ENCODE results near the gene MRM3.
A peak's percentile ranks its signal among the peaks of the same experiment; 100 is the strongest.
"Not testable (repeated sequence)": the region's sequence is repeated elsewhere in the genome, so short reads cannot be mapped to it uniquely, and the experiment has no call there.

MRM3 gene, protein sequence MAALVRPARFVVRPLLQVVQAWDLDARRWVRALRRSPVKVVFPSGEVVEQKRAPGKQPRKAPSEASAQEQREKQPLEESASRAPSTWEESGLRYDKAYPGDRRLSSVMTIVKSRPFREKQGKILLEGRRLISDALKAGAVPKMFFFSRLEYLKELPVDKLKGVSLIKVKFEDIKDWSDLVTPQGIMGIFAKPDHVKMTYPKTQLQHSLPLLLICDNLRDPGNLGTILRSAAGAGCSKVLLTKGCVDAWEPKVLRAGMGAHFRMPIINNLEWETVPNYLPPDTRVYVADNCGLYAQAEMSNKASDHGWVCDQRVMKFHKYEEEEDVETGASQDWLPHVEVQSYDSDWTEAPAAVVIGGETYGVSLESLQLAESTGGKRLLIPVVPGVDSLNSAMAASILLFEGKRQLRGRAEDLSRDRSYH

DNA sequence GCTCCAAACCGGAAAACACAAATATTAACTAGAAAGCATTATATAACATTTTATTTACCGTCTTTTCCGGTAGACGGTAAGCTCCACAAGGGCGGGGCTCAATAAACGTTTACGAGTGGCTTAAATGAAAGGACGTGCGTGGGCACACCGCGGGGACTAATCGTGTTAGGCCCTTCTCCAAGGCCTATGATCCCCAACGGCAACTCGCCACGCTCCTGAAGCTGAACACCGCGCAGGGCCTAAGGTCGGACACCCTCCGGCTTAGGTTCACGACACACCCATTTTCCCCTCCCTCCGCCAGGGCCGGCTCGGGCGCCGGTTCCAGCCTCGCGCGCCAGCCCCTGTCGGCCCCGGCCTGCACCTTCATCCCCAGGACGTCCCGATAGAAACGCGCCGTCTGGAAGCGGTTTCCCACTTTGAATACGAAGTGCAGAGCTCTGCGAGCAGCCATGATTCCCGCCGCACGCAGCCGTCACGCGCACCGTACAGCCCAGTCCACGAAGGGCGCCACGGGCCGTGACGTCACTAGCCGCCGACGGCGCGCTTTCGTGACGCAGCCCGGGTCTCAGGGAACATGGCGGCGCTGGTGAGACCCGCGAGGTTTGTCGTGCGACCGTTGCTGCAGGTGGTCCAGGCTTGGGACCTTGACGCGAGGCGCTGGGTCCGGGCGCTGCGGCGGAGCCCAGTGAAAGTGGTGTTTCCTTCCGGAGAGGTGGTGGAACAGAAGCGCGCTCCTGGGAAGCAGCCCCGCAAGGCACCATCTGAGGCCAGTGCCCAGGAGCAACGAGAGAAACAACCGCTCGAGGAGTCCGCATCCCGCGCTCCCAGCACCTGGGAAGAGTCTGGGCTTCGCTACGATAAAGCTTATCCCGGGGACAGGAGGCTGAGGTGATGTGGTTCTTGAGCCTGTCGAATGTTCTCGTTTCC lies at the start of gene MRM3, which contains the start of gene GLOD4:
Gene MRM3, plus strand, starts transcription at position 549 of the 927 bp plus-strand sequence. Its CDS starts 26 bp downstream, at position 575.
Gene GLOD4, minus strand, starts transcription at position 476 of the 927 bp plus-strand sequence. Its CDS starts 25 bp downstream, at position 451.
- DNase-seq: no peak

DNA sequence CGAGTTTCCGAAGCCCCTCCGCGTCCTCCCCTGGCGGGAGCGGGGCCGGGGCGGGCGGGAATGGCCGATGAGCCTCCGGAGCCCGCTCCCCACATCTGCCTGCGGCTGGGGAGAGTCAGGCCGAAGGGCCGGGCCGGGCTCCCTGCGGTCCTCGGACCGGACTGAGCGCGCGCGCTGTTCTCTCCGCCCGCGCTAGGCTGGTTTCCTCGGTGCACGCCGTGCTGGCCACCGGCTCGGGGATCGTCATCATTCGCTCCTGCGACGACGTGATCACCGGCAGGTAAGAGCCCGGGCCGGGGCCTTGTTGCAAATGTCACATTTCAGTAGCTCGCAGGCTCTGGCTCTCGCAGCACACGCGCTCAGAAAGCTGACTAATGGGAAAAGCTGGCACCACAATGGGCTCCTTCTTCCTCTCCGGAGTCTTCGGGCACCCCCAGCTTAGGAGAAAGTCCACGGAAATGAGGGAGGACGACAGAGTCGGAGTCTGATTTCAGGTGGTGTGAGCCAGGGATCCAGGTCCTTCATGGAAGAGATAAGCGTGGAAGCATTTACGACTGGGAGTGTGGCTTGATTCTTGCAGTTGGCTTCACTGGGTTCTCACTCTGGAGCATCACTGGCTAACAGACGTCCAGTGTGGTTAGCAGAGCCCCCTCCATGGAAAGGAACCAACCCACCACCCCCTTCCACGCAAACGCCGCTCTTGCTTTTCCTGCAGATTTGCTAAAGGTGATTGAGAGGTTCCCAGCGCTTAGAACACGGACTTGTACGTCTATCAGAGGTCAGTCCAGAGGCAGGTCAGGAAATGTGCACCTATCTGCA lies 49.0 kb upstream of the MRM3 start:
- no peak for DNase-seq

DNA sequence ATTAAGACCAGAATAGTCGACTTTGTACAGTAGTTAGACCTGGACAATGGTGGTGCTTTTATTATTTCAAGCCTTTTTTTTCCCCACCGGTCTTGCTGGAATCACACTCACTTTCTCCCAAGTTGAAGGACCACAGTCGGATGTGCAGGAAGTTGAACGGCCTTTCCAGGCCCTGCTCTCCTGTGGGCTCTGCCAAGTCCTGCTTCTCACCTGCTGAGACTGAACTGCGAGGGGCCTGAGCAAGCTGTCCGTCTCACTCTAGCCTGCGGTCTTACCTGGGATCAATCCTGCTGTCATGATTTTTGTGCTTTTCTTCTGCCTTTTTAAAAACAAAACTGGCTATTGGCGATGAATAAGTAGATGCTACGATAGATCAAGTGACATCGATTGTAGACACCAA lies 48.4 kb upstream of the MRM3 start:
- DNase-seq: no peak

DNA sequence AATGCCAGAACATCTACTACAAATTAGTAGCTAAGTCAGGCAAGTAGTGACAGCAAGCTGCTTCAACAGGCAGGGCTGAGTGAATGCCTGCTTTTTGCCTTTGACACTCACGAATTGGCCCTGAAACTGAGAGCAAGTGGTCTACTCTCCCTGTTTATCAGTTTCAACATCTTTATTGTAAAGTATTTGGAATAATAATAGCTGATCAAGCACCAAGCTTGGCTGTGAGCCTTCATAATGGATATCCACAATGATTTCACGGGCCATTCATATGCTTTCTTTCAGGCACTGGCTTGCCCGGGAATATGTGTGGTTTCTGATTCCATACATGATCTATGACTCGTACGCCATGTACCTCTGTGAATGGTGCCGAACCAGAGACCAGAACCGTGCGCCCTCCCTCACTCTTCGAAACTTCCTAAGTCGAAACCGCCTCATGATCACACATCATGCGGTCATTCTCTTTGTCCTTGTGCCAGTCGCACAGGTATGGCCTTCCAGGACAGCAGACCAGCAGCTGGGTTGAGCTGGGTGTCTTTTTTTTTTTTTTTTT lies 44.5 kb upstream of the MRM3 start:
- no peak for DNase-seq

DNA sequence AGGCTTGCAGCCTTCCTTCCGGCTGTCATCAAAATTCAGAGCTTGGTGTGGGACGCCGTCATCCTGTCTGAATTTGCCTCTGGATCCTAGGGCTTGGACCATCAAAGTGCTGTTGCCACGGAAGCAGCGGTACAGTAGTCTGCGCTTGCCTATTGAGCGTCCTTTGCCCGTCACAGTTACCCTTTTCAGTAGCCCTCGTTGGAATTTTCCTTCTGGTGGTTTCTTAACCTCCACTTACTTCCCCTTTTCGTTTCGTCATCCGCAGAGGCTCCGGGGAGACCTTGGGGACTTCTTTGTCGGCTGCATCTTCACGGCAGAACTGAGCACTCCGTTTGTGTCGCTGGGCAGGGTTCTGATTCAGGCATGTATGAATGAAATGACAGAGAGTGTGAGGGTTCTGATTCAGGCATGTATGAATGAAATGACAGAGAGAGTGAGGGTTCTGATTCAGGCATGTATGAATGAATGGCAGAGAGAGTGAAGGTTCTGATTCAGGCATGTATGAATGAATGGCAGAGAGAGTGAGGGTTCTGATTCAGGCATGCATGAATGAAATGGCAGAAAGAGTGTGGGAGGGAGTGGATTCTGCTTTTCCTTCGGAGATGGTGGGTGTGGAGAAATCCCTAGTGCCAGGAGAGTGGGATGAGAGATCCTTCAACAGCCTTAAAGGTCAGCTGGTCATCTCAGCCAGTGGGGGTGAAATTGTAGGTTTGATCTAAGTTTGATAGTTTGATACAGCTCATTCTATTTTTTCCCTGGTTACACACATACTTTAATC lies 41.7 kb upstream of the MRM3 start:
- DNase-seq: no peak

DNA sequence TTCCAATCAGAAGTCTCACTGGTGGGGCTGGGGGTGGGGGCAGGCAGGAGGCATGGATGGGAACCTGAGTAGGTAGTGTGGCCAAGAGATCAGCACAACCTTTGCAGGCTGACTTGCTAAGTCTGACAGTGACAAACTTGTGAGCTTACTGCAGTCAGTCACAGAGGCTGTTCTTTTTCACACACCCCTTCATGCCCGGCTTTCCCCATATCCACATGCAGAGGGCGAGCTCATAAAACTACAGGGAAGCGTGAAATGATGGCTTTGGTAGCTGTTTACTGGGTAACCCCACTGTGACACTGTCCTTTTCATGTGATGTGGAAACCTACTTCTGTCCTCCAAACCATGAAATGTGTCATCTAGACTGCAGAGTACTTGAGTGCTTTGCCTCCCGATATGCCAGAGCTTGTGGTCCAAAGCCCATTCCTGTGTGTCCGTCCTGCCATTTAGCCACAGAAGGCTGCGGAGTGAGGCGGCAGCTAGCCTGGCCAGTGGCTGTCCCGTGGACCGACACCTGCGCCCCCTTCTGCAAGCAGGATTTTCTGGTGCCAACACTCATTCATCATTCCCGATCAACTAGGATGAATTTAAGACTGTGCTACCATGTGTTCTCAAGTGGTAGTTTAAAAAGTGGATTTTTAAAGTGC lies 39.9 kb upstream of the MRM3 start:
- no peak for DNase-seq

DNA sequence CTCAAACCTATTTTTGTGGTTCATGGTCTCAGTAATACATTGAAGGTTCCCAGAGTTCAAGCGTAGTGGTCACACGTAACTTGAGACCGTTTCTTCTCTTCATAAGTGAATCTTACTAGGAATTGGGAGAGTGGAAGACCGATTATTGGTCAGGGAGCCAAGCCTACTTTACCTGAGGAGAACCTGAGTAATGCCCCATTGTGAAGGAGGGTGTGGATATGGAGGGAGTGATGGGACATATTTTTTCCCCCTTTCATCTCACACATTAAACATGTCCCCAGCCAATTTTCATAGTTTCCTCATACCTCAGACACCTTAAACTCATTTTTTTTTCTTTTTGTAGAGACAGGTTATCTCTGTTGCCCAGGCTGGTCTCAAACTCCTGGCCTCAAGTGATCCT lies 39.0 kb upstream of the MRM3 start:
- no peak for DNase-seq

DNA sequence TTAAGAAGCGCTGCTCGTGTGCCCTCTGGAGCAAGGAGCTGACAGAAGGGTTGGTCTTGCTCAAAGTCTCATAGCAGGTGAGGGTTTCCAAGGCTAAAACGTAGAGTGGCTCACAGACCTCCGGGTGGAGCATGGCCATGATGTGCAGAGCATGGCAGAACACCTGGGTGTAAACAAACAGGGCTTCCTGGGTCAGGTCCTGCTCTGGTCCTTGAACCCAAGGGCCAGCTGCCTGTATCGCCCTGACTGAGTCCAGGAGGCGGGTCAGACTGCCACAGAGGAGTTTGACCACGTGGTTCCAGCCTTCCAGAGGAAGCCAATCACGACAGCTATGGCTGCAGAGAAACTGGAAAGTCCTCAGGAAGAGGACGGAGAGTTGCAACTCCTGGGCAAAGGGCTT lies 37.2 kb upstream of the MRM3 start:
- no peak for DNase-seq

DNA sequence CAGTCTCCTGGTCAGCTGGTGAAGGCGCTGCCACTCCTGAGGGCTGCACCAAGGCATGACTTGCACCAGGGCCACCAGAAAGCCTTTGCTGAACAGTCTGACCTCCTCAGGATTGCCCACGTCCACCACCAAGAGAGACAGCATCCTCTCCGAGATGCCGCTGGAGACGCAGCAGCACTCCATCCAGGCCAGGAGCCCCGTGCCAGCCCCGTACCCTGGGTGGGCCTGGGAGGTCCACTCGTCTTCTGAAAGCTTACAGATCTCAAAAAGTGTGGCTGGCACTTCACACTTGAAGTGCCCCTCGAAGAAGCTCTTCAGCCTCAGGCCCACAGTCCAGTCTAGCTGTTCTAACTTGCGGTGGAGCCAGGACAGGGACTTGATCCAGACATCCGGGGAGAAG lies 36.7 kb upstream of the MRM3 start:
- DNase-seq: no peak

DNA sequence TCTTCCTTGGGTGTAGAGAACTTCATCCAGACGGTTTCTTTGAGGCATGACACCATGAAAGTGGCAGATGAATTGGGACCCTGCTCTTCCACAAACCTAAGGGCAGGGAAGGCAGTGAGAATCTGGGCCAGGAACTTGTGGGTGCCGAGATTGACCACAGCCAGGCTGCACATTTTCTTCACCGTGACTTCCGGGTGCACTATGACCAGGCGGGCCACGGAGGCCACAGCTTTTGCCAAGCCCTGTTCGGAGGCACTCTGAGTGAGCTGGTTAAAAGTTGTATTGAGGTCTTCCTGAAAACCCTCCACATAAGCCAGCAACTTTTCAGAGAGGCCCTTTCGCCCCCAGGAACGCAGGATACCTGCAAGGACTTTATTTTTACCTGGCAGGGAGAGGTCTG lies 36.0 kb upstream of the MRM3 start:
- DNase-seq: no peak

DNA sequence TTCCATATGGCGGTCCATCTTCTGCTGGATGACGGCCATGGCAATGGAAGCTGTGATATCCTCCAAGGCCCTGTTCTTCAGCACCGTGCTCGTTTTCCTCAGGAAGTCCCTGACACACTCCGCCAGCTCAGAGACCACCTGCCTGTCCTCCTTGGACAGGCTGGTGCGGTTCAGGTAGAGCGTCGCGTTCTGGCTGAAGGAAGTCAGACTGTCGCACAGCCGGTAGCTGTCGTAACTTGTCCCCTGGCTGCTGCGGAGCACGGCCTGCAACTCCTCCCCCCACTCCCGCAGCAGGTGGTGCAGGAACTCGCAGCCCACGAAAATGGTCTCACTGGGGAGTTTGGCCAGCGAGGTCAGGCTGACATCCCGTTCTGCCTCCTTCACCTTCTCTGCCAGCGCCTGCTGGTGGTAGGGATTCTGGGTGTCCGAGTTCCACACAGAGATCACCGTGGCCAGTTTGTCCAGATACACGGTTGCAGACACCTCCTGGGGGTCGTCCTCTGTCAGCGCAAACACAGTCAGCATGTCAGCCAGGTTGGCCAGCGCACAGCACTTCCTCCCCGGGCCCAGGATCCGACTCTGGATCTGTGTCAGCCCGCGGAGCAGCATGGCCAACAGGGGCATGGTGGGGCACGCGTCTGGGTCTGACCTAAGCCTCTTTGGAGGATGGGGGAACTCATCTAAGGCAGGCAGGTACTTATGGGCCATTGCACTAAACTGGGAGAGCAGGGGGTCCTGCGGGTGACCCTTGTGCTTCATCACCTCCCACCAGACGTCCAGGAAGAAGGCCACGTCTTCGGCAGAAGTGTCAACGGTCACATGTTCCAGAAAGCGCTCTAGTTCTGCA lies 35.1 kb upstream of the MRM3 start:
- no peak for DNase-seq

DNA sequence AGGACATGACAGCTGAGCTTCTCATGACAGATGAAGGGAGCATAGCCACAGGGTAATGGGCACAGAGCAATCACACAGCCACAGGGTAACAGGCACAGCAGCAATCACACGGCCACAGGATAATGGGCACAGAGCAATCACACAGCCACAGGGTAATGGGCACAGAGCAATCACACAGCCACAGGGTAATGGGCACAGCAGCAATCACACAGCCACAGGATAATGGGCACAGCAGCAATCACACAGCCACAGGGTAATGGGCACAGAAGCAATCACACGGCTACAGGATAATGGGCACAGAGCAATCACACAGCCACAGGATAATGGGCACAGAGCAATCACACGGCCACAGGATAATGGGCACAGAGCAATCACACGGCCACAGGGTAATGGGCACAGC lies 33.5 kb upstream of the MRM3 start:
- DNase-seq: not testable (repeated sequence)

DNA sequence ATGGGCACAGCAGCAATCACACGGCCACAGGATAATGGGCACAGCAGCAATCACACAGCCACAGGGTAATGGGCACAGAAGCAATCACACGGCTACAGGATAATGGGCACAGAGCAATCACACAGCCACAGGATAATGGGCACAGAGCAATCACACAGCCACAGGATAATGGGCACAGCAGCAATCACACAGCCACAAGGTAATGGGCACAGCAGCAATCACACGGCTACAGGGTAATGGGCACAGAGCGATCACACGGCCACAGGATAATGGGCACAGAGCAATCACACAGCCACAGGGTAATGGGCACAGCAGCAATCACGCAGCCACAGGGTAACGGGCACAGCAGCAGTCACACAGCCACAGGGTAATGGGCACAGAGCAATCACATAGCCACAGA lies 32.8 kb upstream of the MRM3 start:
- not testable (repeated sequence) for DNase-seq

DNA sequence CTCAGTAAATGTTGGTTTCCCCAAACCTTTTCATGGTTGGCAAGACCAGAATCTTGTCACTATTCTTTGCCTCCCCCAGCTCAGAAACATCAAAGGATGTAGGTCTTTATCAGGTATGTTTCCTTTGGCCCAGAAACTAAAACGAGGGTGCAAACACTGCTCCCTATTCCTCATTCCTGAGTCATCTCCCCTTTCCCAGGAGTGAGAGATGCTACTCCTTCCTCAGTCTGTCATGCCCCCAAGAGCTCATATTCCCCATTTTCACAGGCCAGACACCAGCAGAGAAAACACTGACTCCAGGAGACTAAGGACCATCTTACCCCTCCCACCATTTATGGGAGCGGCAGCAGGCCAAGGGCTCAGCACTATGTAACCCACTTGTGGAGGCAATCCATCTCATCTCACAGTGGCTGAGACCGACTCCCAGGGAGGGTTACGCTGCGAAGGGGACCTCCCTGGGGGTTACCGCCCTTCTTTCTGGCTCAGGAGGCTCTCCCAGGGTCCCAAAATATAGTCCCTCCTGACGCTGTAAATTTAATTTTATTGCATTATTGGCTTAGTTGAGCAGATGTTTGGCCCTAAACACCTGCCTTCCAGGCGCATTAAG lies 31.6 kb upstream of the MRM3 start:
- DNase-seq: no peak

DNA sequence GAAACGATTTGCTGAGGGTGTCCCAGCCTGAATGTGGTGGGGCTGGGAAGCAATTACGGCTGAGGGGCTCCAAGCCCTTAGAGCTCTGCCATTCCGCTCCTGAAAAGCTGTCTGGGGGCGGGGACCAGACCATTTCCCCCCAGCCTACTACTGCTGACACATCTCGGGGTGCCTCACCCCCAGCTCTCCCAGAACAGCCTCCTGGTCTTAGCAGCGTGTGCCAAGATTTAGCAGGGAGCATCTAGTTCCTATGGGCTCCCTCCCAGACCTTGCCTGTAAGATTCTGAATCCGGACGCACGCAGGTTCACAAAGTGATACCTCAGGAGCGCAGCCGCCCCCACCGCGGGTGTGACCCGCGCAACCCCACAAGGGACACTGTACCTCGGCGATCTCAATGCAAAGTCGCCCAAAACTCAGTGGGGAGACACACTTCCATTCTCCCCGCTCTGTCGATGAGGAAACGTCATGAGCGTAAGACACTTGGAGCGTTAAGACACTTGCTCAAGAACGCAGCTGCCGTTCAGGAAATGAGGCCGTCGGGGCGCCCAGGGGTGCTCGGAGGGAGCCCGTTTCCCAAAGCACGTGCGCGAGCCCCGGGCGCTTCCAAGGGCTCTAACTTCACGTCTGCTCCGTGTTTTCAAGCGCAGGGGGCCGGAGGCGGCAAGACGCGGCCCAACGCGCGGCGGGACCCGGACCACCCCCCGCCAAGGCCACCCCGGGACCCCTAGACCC lies 30.7 kb upstream of the MRM3 start:
- DNase-seq: no peak

DNA sequence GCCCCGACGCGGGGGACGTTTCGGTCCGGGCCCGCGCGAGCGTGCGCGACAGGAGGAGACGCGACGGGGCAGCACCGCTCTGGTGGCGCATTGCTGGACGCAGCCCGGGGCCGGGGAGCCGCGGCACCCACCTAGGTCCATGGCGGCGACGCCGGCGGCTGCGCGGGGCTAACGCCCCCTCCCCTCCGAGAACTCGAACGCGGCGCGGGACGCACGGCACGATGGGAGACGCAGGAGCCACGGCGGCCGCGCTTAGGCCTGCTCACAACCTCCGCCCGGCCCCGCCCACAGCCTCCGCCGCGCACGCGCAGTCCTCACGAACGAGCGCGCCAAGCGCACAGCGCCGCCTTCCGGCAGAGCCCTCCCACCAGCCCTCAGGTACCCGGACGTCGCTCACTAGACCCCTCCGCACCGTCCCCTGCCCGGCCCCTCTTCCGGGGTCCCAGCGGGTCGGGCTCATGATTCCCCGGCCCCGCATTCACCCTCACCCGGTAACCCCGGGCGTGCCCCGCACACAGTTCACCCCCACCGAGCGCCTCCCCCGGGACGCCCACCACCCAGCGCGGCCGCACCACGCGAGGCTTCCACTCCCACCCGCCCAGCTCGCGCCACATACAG lies 30.0 kb upstream of the MRM3 start, which contains the start of gene GEMIN4:
Gene GEMIN4, minus strand, starts transcription at position 263 of the 618 bp plus-strand sequence. Its CDS starts 122 bp downstream, at position 141.
- peak; percentile 42 for DNase-seq

DNA sequence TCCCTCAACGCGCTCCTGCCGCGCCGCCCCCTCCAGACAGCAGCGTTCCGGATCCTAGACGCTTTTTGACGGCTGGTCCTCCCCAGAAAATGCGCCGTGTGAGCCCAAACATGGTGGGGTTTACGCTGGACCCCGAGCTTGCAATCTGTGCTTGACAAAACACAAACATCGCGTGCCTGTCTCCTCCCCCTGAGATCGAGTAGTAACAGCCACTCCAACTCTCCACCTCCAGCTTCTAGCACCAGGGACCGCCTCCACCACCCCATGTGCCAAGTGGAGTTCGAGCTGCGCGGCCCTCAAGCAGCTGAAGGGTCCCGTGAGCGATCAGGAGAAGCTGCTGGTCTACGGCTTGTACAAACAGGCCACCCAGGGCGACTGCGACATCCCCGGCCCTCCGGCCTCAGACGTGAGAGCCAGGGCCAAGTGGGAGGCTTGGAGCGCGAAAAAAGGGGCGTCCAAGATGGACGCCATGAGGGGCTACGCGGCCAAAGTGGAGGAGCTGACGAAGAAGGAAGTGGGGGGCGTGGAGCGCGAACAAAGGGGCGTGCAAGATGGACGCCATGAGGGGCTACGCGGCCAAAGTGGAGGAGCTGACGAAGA lies 29.4 kb upstream of the MRM3 start:
- no peak for DNase-seq

DNA sequence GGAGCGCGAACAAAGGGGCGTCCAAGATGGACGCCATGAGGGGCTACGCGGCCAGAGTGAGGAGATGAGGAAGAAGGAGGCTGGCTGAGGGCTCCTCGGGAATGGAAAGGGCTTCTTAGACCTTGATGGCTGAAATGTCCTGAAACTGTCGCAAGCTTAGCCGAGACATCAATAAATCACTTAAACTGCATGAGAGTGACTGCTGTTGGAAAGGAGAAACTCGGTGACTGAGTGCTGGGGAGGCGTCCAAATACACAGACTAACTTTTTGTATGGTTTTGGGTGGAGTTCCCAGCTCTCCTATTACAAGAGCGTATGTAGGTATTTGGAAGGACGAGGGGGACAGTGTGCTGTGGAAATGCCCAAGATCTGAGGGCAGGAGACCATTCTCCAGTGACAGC lies 28.7 kb upstream of the MRM3 start:
- no peak for DNase-seq

All from cortex of kidney (tissue), 1 donor.